Fibroblast of pulmonary artery (primary cell): ENCODE data around the gene MCM9.

Experiments used
- DNase-seq: peaks from one replicate; pipeline ENCODE4 v3.0.0-alpha.2; 2010; ENCODE audit warnings: low read depth
- H3K4me3 ChIP-seq: replicated peaks from 2 replicates; pipeline ENCODE4 v1.5.1; 2011; ENCODE audit warnings: low read depth, mild to moderate bottlenecking, control low read depth, low read length, moderate library complexity
- TF ChIP-seq, protein P1 (sequence below): IDR thresholded peaks from 2 replicates; pipeline ENCODE4 v1.5.1; 2011; ENCODE audit warnings: mild to moderate bottlenecking, control low read depth, low read length, inconsistent platforms; ENCODE audit errors: missing control alignments

MCM9 gene

DNA sequence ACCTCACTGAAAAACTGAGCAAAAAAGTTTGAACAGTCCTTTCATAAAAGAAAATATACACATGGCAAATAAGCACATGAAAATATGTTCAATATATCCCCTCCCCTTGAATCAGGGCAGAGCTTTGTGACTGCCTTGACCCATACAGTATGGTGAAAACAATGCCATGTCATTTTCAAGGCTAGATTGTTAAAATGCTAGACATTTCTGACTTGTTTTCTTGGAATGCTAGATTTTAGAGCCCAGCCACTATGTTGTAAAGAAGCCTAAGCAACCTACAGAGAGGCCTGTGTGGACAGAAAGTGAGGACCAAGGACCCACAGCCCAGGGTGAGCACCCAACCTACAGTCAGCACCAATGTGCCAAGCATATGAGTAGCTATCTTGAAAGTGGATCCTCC lies 58.1 kb downstream of the MCM9 start:
- TF ChIP-seq, protein P1, sequence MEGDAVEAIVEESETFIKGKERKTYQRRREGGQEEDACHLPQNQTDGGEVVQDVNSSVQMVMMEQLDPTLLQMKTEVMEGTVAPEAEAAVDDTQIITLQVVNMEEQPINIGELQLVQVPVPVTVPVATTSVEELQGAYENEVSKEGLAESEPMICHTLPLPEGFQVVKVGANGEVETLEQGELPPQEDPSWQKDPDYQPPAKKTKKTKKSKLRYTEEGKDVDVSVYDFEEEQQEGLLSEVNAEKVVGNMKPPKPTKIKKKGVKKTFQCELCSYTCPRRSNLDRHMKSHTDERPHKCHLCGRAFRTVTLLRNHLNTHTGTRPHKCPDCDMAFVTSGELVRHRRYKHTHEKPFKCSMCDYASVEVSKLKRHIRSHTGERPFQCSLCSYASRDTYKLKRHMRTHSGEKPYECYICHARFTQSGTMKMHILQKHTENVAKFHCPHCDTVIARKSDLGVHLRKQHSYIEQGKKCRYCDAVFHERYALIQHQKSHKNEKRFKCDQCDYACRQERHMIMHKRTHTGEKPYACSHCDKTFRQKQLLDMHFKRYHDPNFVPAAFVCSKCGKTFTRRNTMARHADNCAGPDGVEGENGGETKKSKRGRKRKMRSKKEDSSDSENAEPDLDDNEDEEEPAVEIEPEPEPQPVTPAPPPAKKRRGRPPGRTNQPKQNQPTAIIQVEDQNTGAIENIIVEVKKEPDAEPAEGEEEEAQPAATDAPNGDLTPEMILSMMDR = no peak
- DNase-seq = peak; percentile 67
- H3K4me3 ChIP-seq = no peak overlapping the region

DNA sequence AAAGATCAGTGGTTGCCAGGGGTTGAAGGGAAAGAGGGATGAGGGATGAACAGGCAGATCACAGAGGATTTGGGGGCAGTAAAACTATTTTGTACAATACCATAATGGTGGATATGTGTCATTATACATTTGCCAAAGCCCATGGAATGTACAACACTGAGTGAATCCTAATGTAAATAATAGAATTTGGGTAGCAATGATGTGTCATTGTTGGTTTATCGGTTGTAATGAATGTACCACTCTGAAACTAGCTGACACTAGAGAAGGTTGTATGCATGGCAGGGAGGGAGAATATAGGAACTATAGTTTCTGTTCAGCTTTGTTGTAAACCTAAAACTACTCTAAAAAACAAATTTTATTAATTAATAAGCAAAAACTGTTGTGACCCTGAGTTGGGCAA lies 58.8 kb downstream of the MCM9 start:
- H3K4me3 ChIP-seq = no peak overlapping the region
- DNase-seq = no peak
- TF ChIP-seq, protein P1 = no peak

DNA sequence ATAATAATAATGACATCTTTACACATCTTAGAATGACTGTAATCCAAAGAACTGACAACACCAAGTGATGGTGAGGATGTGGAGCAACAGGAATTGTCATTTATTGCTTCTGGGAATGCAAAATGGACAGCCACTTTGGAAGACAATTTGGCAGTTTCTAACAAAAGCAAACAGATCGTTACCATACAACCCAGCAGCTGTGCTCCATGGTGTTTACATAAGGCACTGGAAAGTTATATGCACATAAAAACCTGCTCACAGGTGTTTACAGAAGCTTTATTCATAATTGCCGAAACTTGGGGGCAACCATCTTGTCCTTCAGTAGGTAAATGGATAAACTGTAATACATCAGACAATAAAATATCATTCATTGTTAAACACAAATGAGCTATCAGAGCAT lies 59.3 kb downstream of the MCM9 start:
- TF ChIP-seq, protein P1 = no peak
- DNase-seq = no peak
- no peak overlapping the region for H3K4me3 ChIP-seq

DNA sequence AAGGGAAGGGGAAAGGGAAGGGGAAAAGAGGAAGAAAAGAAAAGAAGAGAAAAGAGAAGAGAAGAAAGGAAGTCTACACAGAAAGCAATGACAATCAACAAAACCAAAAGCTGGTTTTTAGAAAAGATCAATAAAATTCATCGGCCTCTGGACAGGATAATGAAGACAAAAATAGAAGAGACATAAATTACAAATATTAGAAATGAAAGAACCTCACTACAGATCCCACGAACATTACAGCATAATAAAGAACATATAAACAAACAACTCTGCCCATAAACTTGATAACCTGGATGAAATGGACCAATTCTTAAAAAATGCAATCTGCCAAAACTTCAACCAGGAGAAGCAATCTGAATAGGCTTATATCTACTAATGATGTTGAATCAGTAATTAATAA lies 61.7 kb downstream of the MCM9 start:
- TF ChIP-seq, protein P1 = no peak
- H3K4me3 ChIP-seq = no peak overlapping the region

DNA sequence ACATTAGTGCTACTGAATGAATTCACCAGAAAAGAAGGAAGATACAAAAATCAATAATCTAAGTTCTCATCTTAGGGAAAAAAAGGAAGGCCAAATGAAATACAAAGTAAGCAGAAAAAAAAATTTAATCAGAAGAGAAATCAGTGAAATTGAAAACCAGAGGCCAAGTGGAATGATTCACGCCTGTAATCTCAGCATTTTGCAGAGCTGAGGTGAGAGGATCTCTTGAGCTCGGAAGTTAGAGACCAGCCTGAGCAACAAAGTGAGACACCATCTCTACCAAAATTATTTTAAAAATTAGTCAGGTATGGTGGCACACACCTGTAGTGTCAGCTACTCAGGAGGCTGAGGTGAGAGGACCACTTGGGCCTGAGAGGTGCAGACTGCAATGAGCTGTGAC lies 62.2 kb downstream of the MCM9 start:
- TF ChIP-seq, protein P1 = no peak
- H3K4me3 ChIP-seq = no peak overlapping the region
- peak; percentile 25 for DNase-seq

More for the DNA sequence above, 61.7 kb downstream of the MCM9 start:
- no peak for DNase-seq

DNA sequence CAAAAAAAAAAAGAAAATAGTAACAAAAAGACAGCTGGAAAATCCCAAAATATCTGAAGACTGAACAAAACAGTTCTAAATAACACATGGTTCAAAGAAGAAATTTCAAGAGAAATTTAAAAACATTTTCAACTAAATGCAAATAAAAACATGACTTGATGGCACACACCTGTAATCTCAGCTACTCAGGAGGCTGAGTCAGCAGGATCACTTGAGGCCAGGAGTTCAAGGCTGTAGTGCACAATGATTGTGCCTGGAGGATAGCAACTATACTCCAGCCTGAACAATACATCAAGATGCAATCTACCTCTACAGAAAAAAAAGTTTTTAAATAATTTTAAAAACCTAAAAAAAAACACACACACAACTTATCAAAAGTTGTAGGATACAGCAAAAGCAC lies 62.6 kb downstream of the MCM9 start:
- no peak overlapping the region for H3K4me3 ChIP-seq
- TF ChIP-seq, protein P1 = no peak

DNA sequence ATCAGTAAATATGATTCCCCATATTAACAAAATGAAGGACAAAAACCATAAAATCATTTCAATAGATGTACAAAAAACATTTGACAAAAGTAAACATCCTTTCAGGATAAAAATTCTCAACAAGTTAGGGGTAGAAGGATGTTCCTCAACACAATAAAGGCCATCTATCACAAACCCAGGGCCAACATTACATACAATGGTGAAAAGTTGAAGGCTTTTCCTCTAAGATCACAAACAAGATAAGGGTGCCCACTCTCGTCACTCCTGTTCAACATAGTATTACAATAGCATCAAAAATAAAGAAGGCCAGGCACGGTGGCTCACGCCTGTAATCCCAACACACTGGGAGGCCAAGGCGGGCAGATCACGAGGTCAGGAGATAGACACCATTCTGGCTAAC lies 63.6 kb downstream of the MCM9 start:
- H3K4me3 ChIP-seq = no peak overlapping the region
- TF ChIP-seq, protein P1 = no peak
- no peak for DNase-seq

More for the DNA sequence above, 62.6 kb downstream of the MCM9 start:
- no peak for DNase-seq
